T-helper 1 cell treated with Interleukin-12 subunit alpha and Interleukin-12 subunit beta and Interleukin-4 antibody, amounts not matched to agents 30 ng/mL and 1 ng/mL, for 36 hours (primary cell): ENCODE measurements around the gene FXR2. TPM values are rescaled to one million over a fixed set of nuclear protein-coding genes. Genes with fewer than 3 reads are reported as not detected.

ENCODE experiments used
- intact Hi-C: fragments of 100-400 bp; cut with micrococcal nuclease; formaldehyde crosslinking; loops from one replicate; pipeline ENCODE4 v1.15.1; 2024
- total RNA-seq: library from RNA; stranded (reverse); gene quantifications from 2 replicates; pipeline ENCODE4 v1.2.3, GENCODE V29; 2022

The FXR2 gene
- total RNA-seq, 1 donor from 2014 or later, result 32.6 TPM

GRCh38 chr17:7590743-7591142 lies 24.0 kb downstream of the FXR2 start:
- intact Hi-C loops, result no loop called here

GRCh38 chr17:7589891-7590691 lies 24.6 kb downstream of the FXR2 start, which contains the start of gene SOX15:
TSS of gene SOX15 (minus strand) at chr17:7590094. CDS start at chr17:7589676, 418 bp downstream.
- intact Hi-C loops, result loop anchor here (1.0 kb wide), 1 partner anchor 76 kb away; no protein-coding TSS in a partner anchor

- intact Hi-C loops, result loop anchor here (1.0 kb wide), 1 partner anchor 75 kb away; no protein-coding TSS in a partner anchor
These were observed 25.4 kb downstream of the FXR2 start for GRCh38 chr17:7589204-7589868.

GRCh38 chr17:7588553-7589203 lies 26.0 kb downstream of the FXR2 start:
- intact Hi-C loops, result loop anchor here (1.0 kb wide), 1 partner anchor 74 kb away; no protein-coding TSS in a partner anchor

GRCh38 chr17:7587420-7588151 lies 27.1 kb downstream of the FXR2 start:
- intact Hi-C loops, result no loop called here

GRCh38 chr17:7586673-7587419 lies 27.9 kb downstream of the FXR2 start:
- intact Hi-C loops, result no loop called here

GRCh38 chr17:7583253-7584109 lies 31.2 kb downstream of the FXR2 start, which contains the start of gene MPDU1:
TSS of gene MPDU1 (plus strand) at chr17:7583852. CDS start at chr17:7583863, 11 bp downstream.
- intact Hi-C loops, result loop anchor here (1.0 to 5.0 kb wide), 8 partner anchors 11 to 536 kb away; partner anchors contain the start of genes SAT2, SENP3, TMEM102 and TMEM256

- intact Hi-C loops, result loop anchor here (1.0 to 5.0 kb wide), 5 partner anchors 10 to 535 kb away; partner anchors contain the start of gene SENP3
These were observed 32.1 kb downstream of the FXR2 start for GRCh38 chr17:7582396-7583252.

- intact Hi-C loops, result loop anchor here (5.0 kb wide), 1 partner anchor 534 kb away; no protein-coding TSS in a partner anchor
These were observed 33.8 kb downstream of the FXR2 start for GRCh38 chr17:7580604-7581575.

- intact Hi-C loops, result loop anchor here (5.0 to 10.0 kb wide), 2 partner anchors 533 to 565 kb away; partner anchors contain the start of gene RNASEK
These were observed 34.7 kb downstream of the FXR2 start for GRCh38 chr17:7579834-7580603.

GRCh38 chr17:7579001-7579833 lies 35.5 kb downstream of the FXR2 start, which contains the start of gene CD68:
TSS of gene CD68 (plus strand) at chr17:7579638. CDS start at chr17:7579678, 40 bp downstream.
- intact Hi-C loops, result loop anchor here (10.0 kb wide), 1 partner anchor 564 kb away; the partner anchor contains the start of gene RNASEK

GRCh38 chr17:7577327-7578199 lies 37.1 kb downstream of the FXR2 start:
- intact Hi-C loops, result loop anchor here (10.0 kb wide), 1 partner anchor 563 kb away; the partner anchor contains the start of gene RNASEK

- intact Hi-C loops, result loop anchor here (10.0 kb wide), 1 partner anchor 562 kb away; the partner anchor contains the start of gene RNASEK
These were observed 38.2 kb downstream of the FXR2 start for GRCh38 chr17:7576432-7576937.
